Fibroblast of lung (primary cell): ENCODE measurements around the gene DIS3L2. TPM values are rescaled to one million over a fixed set of nuclear protein-coding genes. Genes with fewer than 3 reads are reported as not detected.

ENCODE experiments used
- DNase-seq, 2 donors: peaks; one replicate each; pipeline versions ENCODE4 v3.0.0 to v3.0.0-alpha.2; 2010; ENCODE audit warnings: low read depth in 2 of 2
- H2AFZ ChIP-seq: 2 replicates; pipeline ENCODE4 v1.5.1; 2012; ENCODE audit warnings: low read length, control low read depth, inconsistent platforms
- H3K27ac ChIP-seq: 2 replicates; pipeline ENCODE4 v1.5.1; 2011; ENCODE audit warnings: low read length, control low read depth; ENCODE audit not compliant: insufficient read depth
- H3K27me3 ChIP-seq: 2 replicates; pipeline ENCODE4 v1.5.1; 2011; ENCODE audit warnings: mild to moderate bottlenecking, low read length; ENCODE audit not compliant: control insufficient read depth, insufficient read depth
- H3K36me3 ChIP-seq: 2 replicates; pipeline ENCODE4 v1.5.1; 2011; ENCODE audit warnings: low read length; ENCODE audit not compliant: control insufficient read depth, insufficient read depth
- H3K4me1 ChIP-seq: 2 replicates; pipeline ENCODE4 v1.5.1; 2011; ENCODE audit warnings: low read length; ENCODE audit not compliant: control insufficient read depth, insufficient read depth; ENCODE audit errors: extremely low read depth
- H3K4me2 ChIP-seq: 2 replicates; pipeline ENCODE4 v1.5.1; 2011; ENCODE audit warnings: low read length, control low read depth; ENCODE audit not compliant: insufficient read depth; ENCODE audit errors: extremely low read depth
- H3K4me3 ChIP-seq, 4 experiments: fragments of 200-600 bp in 1 of 4; sonication (generic) in 1 of 4; replicated peaks in 1 of 4; 2 replicates each; pipeline ENCODE4 v1.5.1; 2011 to 2016; ENCODE audit warnings: low read length in 4 of 4, low read depth in 3 of 4, mild to moderate bottlenecking in 3 of 4, control low read depth in 2 of 4, inconsistent platforms in 1 of 4, mixed read lengths in 1 of 4; ENCODE audit not compliant: insufficient read depth in 1 of 4; ENCODE audit errors: control extremely low read depth in 1 of 4
- H3K79me2 ChIP-seq: 2 replicates; pipeline ENCODE4 v1.5.1; 2012; ENCODE audit warnings: mild to moderate bottlenecking, low read length, inconsistent platforms; ENCODE audit not compliant: control insufficient read depth, insufficient read depth
- H3K9ac ChIP-seq: 2 replicates; pipeline ENCODE4 v1.5.1; 2011; ENCODE audit warnings: mild to moderate bottlenecking, low read length, control low read depth; ENCODE audit not compliant: insufficient read depth
- H3K9me3 ChIP-seq: 2 replicates; pipeline ENCODE4 v1.5.1; 2012; ENCODE audit warnings: low read depth, low read length; ENCODE audit not compliant: control insufficient read depth, insufficient read depth
- H4K20me1 ChIP-seq: 2 replicates; pipeline ENCODE4 v1.5.1; 2011; ENCODE audit warnings: low read length; ENCODE audit not compliant: control insufficient read depth, insufficient read depth; ENCODE audit errors: extremely low read depth
- CTCF ChIP-seq, 2 donors: IDR thresholded peaks in 1 of 2; conservative IDR thresholded peaks in 1 of 2; 1 replicate in 1 of 2; 2 replicates in 1 of 2; pipeline ENCODE4 v1.5.1; 2011 to 2012; ENCODE audit warnings: low read length in 2 of 2, control low read depth in 1 of 2, inconsistent platforms in 1 of 2, low read depth in 1 of 2, mild to moderate bottlenecking in 1 of 2
- EZH2 ChIP-seq: IDR thresholded peaks from 2 replicates; pipeline ENCODE4 v1.5.1; 2012; ENCODE audit warnings: low read length, control low read depth, mild to moderate bottlenecking; ENCODE audit errors: missing control alignments
- polyA plus RNA-seq, 2 donors: library from polyadenylated mRNA; depleted of rRNA in 1 of 2; stranded (reverse) in 1 of 2; unstranded in 1 of 2; fragments of >200 nt; gene quantifications; 2 replicates each; pipeline ENCODE4 v1.2.1, GENCODE V29; 2011 to 2012; ENCODE audit warnings: missing spikeins in 1 of 2
- total RNA-seq: library from RNA; depleted of rRNA; stranded (reverse); fragments of >200 nt; gene quantifications from 2 replicates; pipeline ENCODE4 v1.2.1, GENCODE V29; 2014

The DIS3L2 gene
- total and polyA plus RNA-seq, 2 donors (not counting 1 experiment from before 2014, with no cell fraction given) = 5.2 to 15.2 TPM

- Histone ChIP-seq H3K27ac (no peak overlapping the region), H3K4me3 (no peak overlapping the region), H3K9me3 (no peaks in the 10 kb centered on the region), H3K79me2 (peaks cover 1% of the 10 kb centered on the region), H3K27me3 (no peaks in the 10 kb centered on the region), H4K20me1 (no peaks in the 10 kb centered on the region), H3K36me3 (no peaks in the 10 kb centered on the region), H3K4me2 (no peak overlapping the region), H3K9ac (no peak overlapping the region), H3K4me1 (no peaks in the 10 kb centered on the region), H2AFZ (no peak overlapping the region)
- peak in 1 of 2 donors; percentile 48 for DNase-seq
- no peak for TF ChIP-seq CTCF (conservative IDR thresholded peaks at IDR 0.05 in 1 of 2, IDR thresholded peaks at IDR 0.05 in 1 of 2; ENCODE audit: low read depth in 1 of 2, low read length in 2 of 2)
These were observed 30.2 kb downstream of the DIS3L2 start for GRCh38 chr2:231991664-231992063.

- Histone ChIP-seq H3K9ac (no peak overlapping the region), H3K27ac (no peak overlapping the region), H2AFZ (no peak overlapping the region), H3K27me3 (no peaks in the 10 kb centered on the region), H3K9me3 (no peaks in the 10 kb centered on the region), H3K4me3 (no peak overlapping the region), H3K4me1 (no peaks in the 10 kb centered on the region), H3K36me3 (no peaks in the 10 kb centered on the region), H3K79me2 (no peaks in the 10 kb centered on the region), H3K4me2 (no peak overlapping the region), H4K20me1 (no peaks in the 10 kb centered on the region)
- TF ChIP-seq CTCF (conservative IDR thresholded peaks at IDR 0.05 in 1 of 2, IDR thresholded peaks at IDR 0.05 in 1 of 2; ENCODE audit: low read depth in 1 of 2, low read length in 2 of 2) = no peak
- no peak for TF ChIP-seq EZH2
- DNase-seq = no peak
These were observed 31.4 kb downstream of the DIS3L2 start for GRCh38 chr2:231992888-231993287.

GRCh38 chr2:231996797-231997540, 35.5 kb downstream of the DIS3L2 start:
- no peaks in the 10 kb centered on the region for H3K79me2 ChIP-seq
- H3K27ac ChIP-seq = no peak overlapping the region
- no peak for TF ChIP-seq CTCF (conservative IDR thresholded peaks at IDR 0.05 in 1 of 2, IDR thresholded peaks at IDR 0.05 in 1 of 2; ENCODE audit: low read depth in 1 of 2, low read length in 2 of 2)
- no peak for TF ChIP-seq EZH2
- H3K27me3 ChIP-seq = no peaks in the 10 kb centered on the region
- no peak overlapping the region for H3K4me3 ChIP-seq
- no peak overlapping the region for H2AFZ ChIP-seq
- no peak overlapping the region for H3K9ac ChIP-seq
- no peaks in the 10 kb centered on the region for H3K36me3 ChIP-seq
- H4K20me1 ChIP-seq = peaks cover 2% of the 10 kb centered on the region
- no peaks in the 10 kb centered on the region for H3K4me1 ChIP-seq
- no peaks in the 10 kb centered on the region for H3K9me3 ChIP-seq
- H3K4me2 ChIP-seq = no peak overlapping the region
- DNase-seq = no peak
